H1 (cell line): ENCODE data around the gene TTPAL. TPM values are rescaled to one million over a fixed set of nuclear protein-coding genes. Genes with fewer than 3 reads are reported as not detected.

Experiments used
- ATF2 ChIP-seq: IDR thresholded peaks from 2 replicates; pipeline ENCODE4 v1.6.1; 2012; ENCODE audit warnings: low read length, inconsistent platforms
- polyA plus RNA-seq, 7 experiments: library from polyadenylated mRNA; depleted of rRNA in 3 of 7; stranded (reverse) in 5 of 7; unstranded in 2 of 7; fragments of >200 nt in 5 of 7; fragments of 200-250 nt in 2 of 7; gene quantifications; 1 replicate in 5 of 7; 2 replicates in 1 of 7; 4 replicates in 1 of 7; pipeline versions ENCODE4 v1.2.1 to v1.2.3, GENCODE V29; 2011 to 2013; ENCODE audit warnings: missing spikeins in 2 of 7, mixed read lengths in 2 of 7
- total RNA-seq: library from RNA; stranded (reverse); fragmentation: NEBNext Ultra II Directional; extraction: Animal tissue kit (Norgen Biotek cat#: 25700); gene quantifications from 2 replicates; pipeline ENCODE4 v1.2.1, GENCODE V29; 2021

The TTPAL gene
- total and polyA plus RNA-seq, 2 of the 8 experiments (the other 6 are each of a cell fraction or from before 2014, with no cell fraction given): 2.8 to 14.0 TPM

- TF ChIP-seq ATF2: no peak
These were observed 25.8 kb downstream of the TTPAL start (continued) for GRCh38 chr20:44501448-44501847.
